K562 (cell line): ENCODE data around the gene TFEC.

ENCODE experiments used
- DDX20 ChIP-seq: fragments of 450-650 bp; IDR thresholded peaks from 2 replicates; pipeline ENCODE4 v1.6.1; 2016; ENCODE audit warnings: missing genetic modification characterization, low read depth, mild to moderate bottlenecking, missing compliant biosample characterization, moderate library complexity
- DNMT1 ChIP-seq: fragments of 450-650 bp; IDR thresholded peaks from 2 replicates; pipeline ENCODE4 v1.6.1; 2016; ENCODE audit warnings: antibody characterized with exemption, mild to moderate bottlenecking
- ELK1 ChIP-seq: sonication (generic); formaldehyde crosslinking; IDR thresholded peaks from 2 replicates; pipeline ENCODE4 v1.8.1; 2022; ENCODE audit warnings: missing genetic modification reagents
- NFE2L1 ChIP-seq: fragments of 450-650 bp; IDR thresholded peaks from 2 replicates; pipeline ENCODE4 v1.6.1; 2016; ENCODE audit warnings: missing genetic modification characterization, low read depth, mild to moderate bottlenecking, missing compliant biosample characterization, moderate library complexity, borderline replicate concordance
- NFIC ChIP-seq: fragments of 450-650 bp; IDR thresholded peaks from 2 replicates; pipeline ENCODE4 v1.6.1; 2017; ENCODE audit warnings: mild to moderate bottlenecking, inconsistent platforms
- POLR2AphosphoS5 ChIP-seq: IDR thresholded peaks from 2 replicates; pipeline ENCODE4 v1.6.1; 2011; ENCODE audit warnings: mild to moderate bottlenecking, low read depth, low read length, moderate library complexity; ENCODE audit not compliant: control insufficient read depth, insufficient read depth
- RAD21 ChIP-seq, 2 experiments: fragments of 250-450 bp in 1 of 2; fragments of 450-650 bp in 1 of 2; sonication (Bioruptor Pico) in 1 of 2; formaldehyde crosslinking in 1 of 2; IDR thresholded peaks in 1 of 2; conservative IDR thresholded peaks in 1 of 2; 2 replicates each; pipeline versions ENCODE4 v1.4.0 to v1.8.0; 2020 to 2022; ENCODE audit warnings: mild to moderate bottlenecking in 2 of 2, moderate library complexity in 1 of 2
- RCOR1 ChIP-seq, 2 experiments: IDR thresholded peaks; 2 replicates each; pipeline ENCODE4 v1.6.1; 2012; ENCODE audit warnings: low read depth in 2 of 2, low read length in 2 of 2, borderline replicate concordance in 1 of 2, improper control_type of control experiment in 1 of 2
- STAT6 ChIP-seq: sonication (generic); formaldehyde crosslinking; IDR thresholded peaks from 2 replicates; pipeline ENCODE4 v1.8.1; 2023; ENCODE audit warnings: mild to moderate bottlenecking, missing genetic modification reagents
- TCF7 ChIP-seq: sonication (generic); IDR thresholded peaks from 2 replicates; pipeline ENCODE4 v1.6.1; 2016; ENCODE audit warnings: antibody characterized with exemption, borderline replicate concordance
- ZNF124 ChIP-seq: sonication (generic); formaldehyde crosslinking; IDR thresholded peaks from 2 replicates; pipeline ENCODE4 v1.8.1; 2022; ENCODE audit warnings: missing genetic modification reagents
- ZNF165 ChIP-seq: fragments of 250-450 bp; sonication (Bioruptor Pico); IDR thresholded peaks from 2 replicates; pipeline ENCODE4 v1.4.0; 2020; ENCODE audit warnings: borderline replicate concordance
- ZNF79 ChIP-seq: fragments of 250-450 bp; sonication (Bioruptor Pico); IDR thresholded peaks from 2 replicates; pipeline ENCODE4 v1.4.0; 2020; ENCODE audit warnings: low read depth, mild to moderate bottlenecking, moderate library complexity
- TF ChIP-seq, protein P1 (sequence below), 3 experiments: IDR thresholded peaks in 2 of 3; conservative IDR thresholded peaks in 1 of 3; 2 replicates each; pipeline ENCODE4 v1.5.1; 2011 to 2012; ENCODE audit warnings: low read length in 3 of 3, mild to moderate bottlenecking in 3 of 3, control low read depth in 2 of 3, improper control_type of control experiment in 1 of 3, inconsistent platforms in 1 of 3, low read depth in 1 of 3, mixed read lengths in 1 of 3, moderate library complexity in 1 of 3; ENCODE audit not compliant: insufficient read depth in 2 of 3

DNA sequence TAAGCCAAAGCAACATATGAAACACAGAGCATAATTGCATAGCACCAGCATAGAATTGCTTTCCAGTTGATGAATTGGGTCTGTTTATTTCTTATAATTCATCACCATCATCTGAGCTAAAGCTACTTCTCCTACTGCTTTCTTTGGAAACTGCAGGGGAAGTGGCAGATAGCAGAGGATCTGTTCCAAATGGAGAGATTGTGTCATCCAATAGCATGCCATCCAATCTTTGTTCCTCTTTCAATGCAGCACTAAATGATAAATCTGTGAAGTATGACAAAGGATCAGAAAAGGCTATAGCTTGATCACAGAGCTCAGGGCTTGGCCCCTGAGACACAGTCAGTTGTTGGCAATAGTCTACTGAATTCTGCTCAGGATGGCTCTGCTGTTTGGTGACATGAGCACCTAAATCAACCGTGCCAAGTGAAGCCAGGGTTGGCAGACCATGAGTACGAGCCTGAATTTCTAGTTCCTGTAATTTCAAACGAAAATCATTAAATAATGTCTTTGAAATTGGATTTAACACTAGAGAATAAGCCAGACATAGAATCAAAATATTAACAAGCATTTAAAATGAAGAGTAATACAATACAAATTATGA, 90.0 kb downstream of the TFEC start:
- TF ChIP-seq DNMT1, result no peak
- TF ChIP-seq, protein P1, sequence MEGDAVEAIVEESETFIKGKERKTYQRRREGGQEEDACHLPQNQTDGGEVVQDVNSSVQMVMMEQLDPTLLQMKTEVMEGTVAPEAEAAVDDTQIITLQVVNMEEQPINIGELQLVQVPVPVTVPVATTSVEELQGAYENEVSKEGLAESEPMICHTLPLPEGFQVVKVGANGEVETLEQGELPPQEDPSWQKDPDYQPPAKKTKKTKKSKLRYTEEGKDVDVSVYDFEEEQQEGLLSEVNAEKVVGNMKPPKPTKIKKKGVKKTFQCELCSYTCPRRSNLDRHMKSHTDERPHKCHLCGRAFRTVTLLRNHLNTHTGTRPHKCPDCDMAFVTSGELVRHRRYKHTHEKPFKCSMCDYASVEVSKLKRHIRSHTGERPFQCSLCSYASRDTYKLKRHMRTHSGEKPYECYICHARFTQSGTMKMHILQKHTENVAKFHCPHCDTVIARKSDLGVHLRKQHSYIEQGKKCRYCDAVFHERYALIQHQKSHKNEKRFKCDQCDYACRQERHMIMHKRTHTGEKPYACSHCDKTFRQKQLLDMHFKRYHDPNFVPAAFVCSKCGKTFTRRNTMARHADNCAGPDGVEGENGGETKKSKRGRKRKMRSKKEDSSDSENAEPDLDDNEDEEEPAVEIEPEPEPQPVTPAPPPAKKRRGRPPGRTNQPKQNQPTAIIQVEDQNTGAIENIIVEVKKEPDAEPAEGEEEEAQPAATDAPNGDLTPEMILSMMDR (IDR thresholded peaks at IDR 0.05 in 2 of 3, conservative IDR thresholded peaks at IDR 0.05 in 1 of 3; ENCODE audit: insufficient read depth in 2 of 3, low read depth in 1 of 3, low read length in 3 of 3), result no peak
- no peak for TF ChIP-seq POLR2AphosphoS5
- TF ChIP-seq NFE2L1 (tag), result no peak
- TF ChIP-seq RCOR1 (IDR thresholded peaks at IDR 0.05; ENCODE audit: borderline replicate concordance in 1 of 2, low read depth in 2 of 2, low read length in 2 of 2), result no peak
- no peak for TF ChIP-seq RAD21 (CRISPR knock-in tag; conservative IDR thresholded peaks at IDR 0.05 in 1 of 2, IDR thresholded peaks at IDR 0.05 in 1 of 2)
- TF ChIP-seq STAT6 (CRISPR knock-in tag), result no peak
- TF ChIP-seq NFIC, result no peak
- TF ChIP-seq TCF7, result no peak
- no peak for TF ChIP-seq ELK1 (CRISPR knock-in tag)
- TF ChIP-seq DDX20 (tag), result no peak
- TF ChIP-seq ZNF165 (CRISPR knock-in tag), result no peak
- TF ChIP-seq ZNF79 (CRISPR knock-in tag), result no peak
- no peak for TF ChIP-seq ZNF124
